ENCODE results near the gene AIPL1.

The AIPL1 gene

GRCh38 chr17:6384481-6384880 lies 50.4 kb downstream of the AIPL1 start:
- H3K4me3 Mint-ChIP-seq: no peak overlapping the region
- no peaks in the 10 kb centered on the region for H3K36me3 Mint-ChIP-seq
- no peaks in the 10 kb centered on the region for H3K4me1 Mint-ChIP-seq
- no peak overlapping the region for H3K27ac Mint-ChIP-seq
- peaks cover 4% of the 10 kb centered on the region for H3K27me3 Mint-ChIP-seq
- no peaks in the 10 kb centered on the region for H3K9me3 Mint-ChIP-seq

- Mint-ChIP-seq H3K36me3 (no peaks in the 10 kb centered on the region), H3K4me1 (no peaks in the 10 kb centered on the region), H3K27ac (no peak overlapping the region), H3K4me3 (no peak overlapping the region), H3K9me3 (no peaks in the 10 kb centered on the region), H3K27me3 (peaks cover 7% of the 10 kb centered on the region)
These were observed 53.1 kb downstream of the AIPL1 start for GRCh38 chr17:6381526-6382465.

GRCh38 chr17:6380915-6381438 lies 53.9 kb downstream of the AIPL1 start:
- no peak overlapping the region for H3K4me3 Mint-ChIP-seq
- no peaks in the 10 kb centered on the region for H3K36me3 Mint-ChIP-seq
- H3K27ac Mint-ChIP-seq: no peak overlapping the region
- H3K27me3 Mint-ChIP-seq: peaks cover 7% of the 10 kb centered on the region
- H3K4me1 Mint-ChIP-seq: no peaks in the 10 kb centered on the region
- H3K9me3 Mint-ChIP-seq: no peaks in the 10 kb centered on the region

GRCh38 chr17:6377906-6378305 lies 57.0 kb downstream of the AIPL1 start:
- Mint-ChIP-seq H3K36me3 (no peaks in the 10 kb centered on the region), H3K27me3 (peaks cover 3% of the 10 kb centered on the region)

GRCh38 chr17:6376931-6377361 lies 58.0 kb downstream of the AIPL1 start:
- peaks cover 9% of the 10 kb centered on the region for H3K27me3 Mint-ChIP-seq
- no peak overlapping the region for H3K27ac Mint-ChIP-seq
- no peaks in the 10 kb centered on the region for H3K36me3 Mint-ChIP-seq
- no peaks in the 10 kb centered on the region for H3K9me3 Mint-ChIP-seq
- peaks cover 20% of the 10 kb centered on the region for H3K4me1 Mint-ChIP-seq
- no peak overlapping the region for H3K4me3 Mint-ChIP-seq

More at GRCh38 chr17:6377906-6378305, 57.0 kb downstream of the AIPL1 start:
- Mint-ChIP-seq H3K4me1 (peaks cover 20% of the 10 kb centered on the region), H3K9me3 (no peaks in the 10 kb centered on the region), H3K27ac (no peak overlapping the region), H3K4me3 (no peak overlapping the region)

GRCh38 chr17:6374761-6375312 lies 60.1 kb downstream of the AIPL1 start:
- Mint-ChIP-seq H3K27me3 (peaks cover 12% of the 10 kb centered on the region), H3K27ac (no peak overlapping the region), H3K4me3 (peak overlapping the region; percentile 66), H3K4me1 (peaks cover 20% of the 10 kb centered on the region), H3K36me3 (no peaks in the 10 kb centered on the region), H3K9me3 (no peaks in the 10 kb centered on the region)

- Mint-ChIP-seq H3K27ac (peak overlapping the region; percentile 32), H3K9me3 (no peaks in the 10 kb centered on the region), H3K27me3 (peaks cover 14% of the 10 kb centered on the region), H3K4me1 (peaks cover 20% of the 10 kb centered on the region), H3K36me3 (no peaks in the 10 kb centered on the region), H3K4me3 (peak overlapping the region; percentile 66)
These were observed 60.6 kb downstream of the AIPL1 start for GRCh38 chr17:6374271-6374691.
